HS-5 (cell line): ENCODE measurements around the gene MS4A3.
"Not testable (repeated sequence)": the region's sequence is repeated elsewhere in the genome, so short reads cannot be mapped to it uniquely, and the experiment has no call there.

ENCODE experiments used
- DNase-seq: peaks from one replicate; pipeline ENCODE4 v3.0.0-alpha.2; 2012; ENCODE audit warnings: low read depth

The MS4A3 gene

DNA sequence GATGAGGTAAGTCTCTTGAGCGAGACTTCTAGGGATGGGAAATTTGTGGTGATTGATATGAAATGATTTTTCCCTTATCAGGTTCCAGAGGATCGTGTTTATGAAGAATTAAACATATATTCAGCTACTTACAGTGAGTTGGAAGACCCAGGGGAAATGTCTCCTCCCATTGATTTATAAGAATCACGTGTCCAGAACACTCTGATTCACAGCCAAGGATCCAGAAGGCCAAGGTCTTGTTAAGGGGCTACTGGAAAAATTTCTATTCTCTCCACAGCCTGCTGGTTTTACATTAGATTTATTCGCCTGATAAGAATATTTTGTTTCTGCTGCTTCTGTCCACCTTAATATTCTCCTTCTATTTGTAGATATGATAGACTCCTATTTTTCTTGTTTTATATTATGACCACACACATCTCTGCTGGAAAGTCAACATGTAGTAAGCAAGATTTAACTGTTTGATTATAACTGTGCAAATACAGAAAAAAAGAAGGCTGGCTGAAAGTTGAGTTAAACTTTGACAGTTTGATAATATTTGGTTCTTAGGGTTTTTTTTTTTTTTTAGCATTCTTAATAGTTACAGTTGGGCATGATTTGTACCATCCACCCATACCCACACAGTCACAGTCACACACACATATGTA, 39.1 kb downstream of the MS4A3 start:
- no peak for DNase-seq

DNA sequence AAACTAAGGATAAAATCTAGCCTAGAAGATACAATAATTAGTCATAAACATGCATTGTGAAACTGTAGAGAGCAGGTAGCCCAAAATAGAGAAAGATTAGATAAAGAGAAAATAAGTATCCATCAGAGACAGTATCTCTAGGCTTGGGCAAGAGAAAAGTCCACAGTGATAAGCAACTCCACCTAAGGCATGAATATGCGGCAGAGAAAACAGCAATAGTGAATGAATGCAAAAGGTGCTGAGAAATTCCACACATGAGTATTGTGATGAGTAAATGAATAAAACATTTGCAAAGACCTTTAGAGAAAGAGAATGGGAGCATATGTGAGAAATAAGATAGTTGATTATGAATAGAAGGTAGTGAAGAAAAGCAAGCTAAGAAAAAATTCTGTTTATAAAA, 40.7 kb downstream of the MS4A3 start:
- DNase-seq: no peak

DNA sequence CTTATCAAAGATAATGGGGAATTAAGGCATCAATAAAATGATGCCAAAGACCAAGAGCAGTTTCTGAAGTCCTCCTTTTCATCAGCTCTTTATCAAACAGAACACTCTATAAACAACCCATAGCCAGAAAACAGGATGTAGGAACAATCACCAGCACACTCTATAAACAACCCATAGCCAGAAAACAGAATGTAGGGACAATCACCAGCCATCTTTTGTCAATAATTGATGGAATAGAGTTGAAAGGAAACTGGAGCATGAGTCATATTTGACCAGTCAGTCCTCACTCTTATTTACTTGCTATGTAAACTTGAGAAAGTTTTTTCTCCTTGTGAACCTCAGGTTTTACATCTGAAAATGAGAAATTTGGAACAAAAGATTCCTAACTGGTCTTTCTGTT, 42.0 kb downstream of the MS4A3 start:
- DNase-seq: no peak

DNA sequence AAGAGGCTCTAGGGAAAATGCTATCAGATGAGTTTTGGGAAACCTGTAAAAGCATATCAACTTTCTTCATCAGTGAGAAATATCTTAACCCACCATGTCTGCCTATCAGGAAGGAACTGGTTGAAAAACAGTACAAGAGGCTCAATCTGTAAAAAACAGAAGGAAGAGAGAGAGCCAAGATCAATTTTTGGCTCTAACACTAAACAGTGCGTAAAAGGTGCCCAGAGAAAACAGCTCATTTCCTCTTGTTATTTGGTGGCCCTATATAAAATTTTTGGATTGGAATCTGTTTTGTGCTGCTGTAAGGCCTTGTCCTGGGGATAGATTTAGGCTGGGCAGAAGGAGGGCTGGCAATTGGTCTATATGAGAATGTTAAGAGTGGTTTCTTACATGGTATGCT, 44.1 kb downstream of the MS4A3 start:
- no peak for DNase-seq

DNA sequence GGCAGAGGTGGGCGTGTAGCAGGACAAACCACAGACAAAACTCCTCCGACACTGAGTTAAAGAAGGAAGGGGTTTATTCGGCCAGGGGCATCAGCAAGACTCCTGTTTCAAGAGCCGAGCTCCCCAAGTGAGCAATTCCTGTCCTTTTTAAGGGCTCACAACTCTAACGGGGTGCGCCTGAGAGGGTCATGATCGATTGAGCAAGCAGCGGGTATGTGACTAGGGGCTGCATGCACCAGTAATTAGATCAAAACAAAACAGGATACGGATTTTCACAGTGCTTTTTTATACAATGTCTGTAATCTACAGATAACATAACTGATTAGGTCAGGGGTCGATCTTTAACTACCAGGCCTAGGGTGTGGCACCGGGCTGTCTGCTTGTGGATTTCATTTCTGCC, 44.9 kb downstream of the MS4A3 start:
- not testable (repeated sequence) for DNase-seq

DNA sequence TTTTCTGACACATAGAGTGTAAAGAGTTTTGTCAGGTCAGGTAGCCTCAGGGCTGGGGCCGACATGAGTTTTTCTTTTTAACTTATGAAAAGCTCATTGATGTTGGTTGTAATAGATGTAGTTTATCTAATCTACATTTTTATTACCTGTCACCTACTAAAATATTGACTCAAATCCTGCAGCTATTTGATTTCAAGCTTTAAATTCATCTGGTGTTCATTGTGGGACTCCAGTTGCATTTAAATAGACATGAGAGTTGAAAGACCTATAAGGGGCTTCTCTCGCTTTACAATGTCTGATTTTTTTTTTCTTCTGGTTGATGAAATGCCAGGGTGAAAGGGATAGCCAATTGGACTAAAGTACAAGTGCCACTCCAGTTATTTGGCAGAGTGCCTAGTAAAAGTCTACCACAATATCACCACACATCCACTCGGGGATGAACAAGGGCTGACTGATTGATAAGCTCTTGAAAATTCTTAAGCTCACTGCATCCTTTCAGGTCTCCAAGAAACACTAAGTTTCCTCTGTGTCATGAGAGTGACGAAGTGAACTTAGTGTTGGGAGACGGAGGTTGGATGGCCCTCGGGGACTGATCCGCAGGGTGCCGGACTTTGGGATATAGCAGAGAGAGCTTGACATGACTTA, 48.1 kb downstream of the MS4A3 start:
- DNase-seq: not testable (repeated sequence)

DNA sequence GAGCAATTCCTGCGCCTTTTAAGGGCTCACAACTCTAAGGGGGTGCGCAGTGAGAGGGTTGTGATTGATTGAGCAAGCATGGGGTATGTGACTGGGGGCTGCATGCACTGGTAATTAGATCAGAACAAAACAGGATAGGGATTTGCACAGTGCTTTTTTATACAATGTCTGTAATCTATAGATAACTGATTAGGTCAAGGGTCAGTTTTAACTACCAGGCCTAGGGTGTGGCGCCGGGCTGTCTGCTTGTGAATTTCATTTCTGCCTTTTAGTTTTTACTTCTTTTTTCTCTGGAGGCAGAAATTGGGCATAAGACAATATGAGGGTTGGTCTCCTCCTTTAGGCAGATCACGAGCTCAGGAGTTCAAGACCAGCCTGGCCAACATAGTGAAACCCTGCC, 52.2 kb downstream of the MS4A3 start:
- DNase-seq: not testable (repeated sequence)

DNA sequence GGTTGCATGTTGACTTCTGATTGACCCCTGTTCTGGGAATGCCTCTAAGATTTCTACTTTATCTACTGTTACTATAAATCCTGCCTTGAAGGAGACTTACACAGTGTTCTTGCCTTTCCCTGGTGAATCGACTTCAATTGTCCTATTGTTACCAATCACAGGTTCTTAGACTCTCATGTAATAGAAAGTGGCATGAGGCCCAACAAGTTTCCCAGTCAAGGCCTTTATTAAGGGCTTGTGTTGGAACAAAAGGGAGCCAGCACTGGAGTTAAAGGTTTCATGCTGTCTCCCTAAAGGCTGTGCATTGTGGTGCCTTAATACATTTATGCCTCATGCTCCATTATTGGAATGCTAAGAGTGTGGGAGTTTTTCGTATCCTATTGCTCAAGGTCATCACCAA, 55.3 kb downstream of the MS4A3 start:
- no peak for DNase-seq

DNA sequence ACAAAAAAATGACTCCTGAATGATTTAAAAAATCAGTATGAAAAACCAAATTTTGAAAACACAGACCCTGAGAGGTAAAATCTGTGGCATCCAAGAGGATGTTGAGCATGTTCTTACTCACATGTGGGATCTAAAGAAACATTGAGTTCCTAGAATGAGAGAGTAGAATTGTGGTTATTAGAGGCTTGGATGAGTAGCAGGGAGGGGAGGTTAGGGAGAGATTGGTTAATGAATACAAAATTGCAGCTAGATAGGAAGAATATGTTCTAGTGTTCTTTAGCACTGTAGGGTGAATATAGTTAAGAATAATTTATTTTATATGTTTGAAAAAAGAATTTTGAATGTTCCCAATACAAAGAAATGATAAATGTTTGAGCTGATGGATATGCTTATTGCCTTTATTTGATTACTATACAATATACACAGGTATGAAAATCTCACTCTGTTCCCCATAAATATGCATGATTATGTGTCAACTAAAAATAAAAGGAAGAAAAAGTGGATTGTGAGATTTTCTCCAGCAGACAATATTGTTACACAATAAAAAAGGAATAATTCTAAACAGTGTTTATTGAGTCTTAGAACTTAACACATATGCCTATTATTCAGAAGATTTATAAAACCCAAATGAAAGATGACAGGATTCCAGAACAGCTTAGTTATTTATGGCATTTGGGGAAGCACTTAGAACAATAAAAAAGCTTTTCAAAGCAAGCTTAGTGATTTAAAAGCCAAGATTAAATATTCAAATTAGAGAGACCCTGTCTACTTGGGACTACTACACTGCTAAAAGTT, 60.7 kb downstream of the MS4A3 start:
- no peak for DNase-seq

DNA sequence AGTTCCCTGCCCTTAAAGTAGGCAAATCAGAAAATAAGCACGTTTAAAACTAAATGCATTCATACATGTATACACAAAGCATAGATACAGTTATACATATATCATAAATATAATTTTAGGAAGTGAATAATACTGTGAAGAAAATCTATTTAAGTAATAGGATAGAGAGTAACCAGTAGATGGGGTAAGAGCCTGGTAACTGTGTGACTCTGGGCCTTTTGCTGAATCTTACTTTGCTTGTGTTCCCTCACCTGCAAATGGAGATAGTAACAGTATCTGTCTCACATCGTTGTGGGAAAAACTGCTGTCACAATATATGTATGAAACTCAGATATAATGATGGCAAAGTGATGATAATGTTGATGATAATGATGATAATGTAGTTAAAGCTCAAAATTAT, 61.9 kb downstream of the MS4A3 start:
- no peak for DNase-seq

DNA sequence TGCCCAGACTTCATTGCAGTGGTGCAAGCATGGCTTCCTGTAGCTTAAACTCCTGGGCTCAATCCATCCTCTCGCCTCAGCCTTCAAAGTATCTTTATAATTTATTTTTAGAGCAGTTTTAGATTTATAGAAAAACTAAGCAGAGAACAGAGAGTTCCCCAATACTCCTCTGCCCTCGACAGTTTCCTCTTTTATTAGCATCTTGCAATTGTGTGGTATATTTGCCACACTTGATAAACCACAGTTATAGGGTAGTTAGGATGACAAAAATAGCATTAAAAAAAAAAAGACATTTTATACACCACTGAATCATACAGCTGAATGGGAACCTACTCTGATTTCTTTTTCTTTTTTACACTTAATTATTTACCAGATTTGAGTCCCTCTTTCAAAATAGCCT, 63.2 kb downstream of the MS4A3 start:
- DNase-seq: no peak
